Lower leg skin (tissue), 3 donors: ENCODE data around the gene TOPAZ1.

Source experiments
- CTCF ChIP-seq, 3 donors: fragments of 450-650 bp; IDR thresholded peaks; one replicate each; pipeline ENCODE4 v1.5.1; 2016; ENCODE audit warnings: antibody characterized with exemption in 3 of 3, mild to moderate bottlenecking in 3 of 3, moderate library complexity in 2 of 3
- POLR2A ChIP-seq, 2 donors: fragments of 450-650 bp; IDR thresholded peaks; one replicate each; pipeline ENCODE4 v1.6.1; 2016 to 2017; ENCODE audit warnings: antibody characterized with exemption in 2 of 2, mild to moderate bottlenecking in 1 of 2, moderate library complexity in 1 of 2

GRCh38 chr3:44237665-44238064, 4.0 kb upstream of the TOPAZ1 start:
- TF ChIP-seq POLR2A (IDR thresholded peaks at IDR 0.05) (no peak), CTCF (IDR thresholded peaks at IDR 0.05) (no peak)
